ENCODE data around the gene NOPCHAP1. TPM values are rescaled to one million over a fixed set of nuclear protein-coding genes. Genes with fewer than 3 reads are reported as not detected.

Gene NOPCHAP1
- total RNA-seq, 1 experiment from 2014 or later = 37.8 TPM

DNA sequence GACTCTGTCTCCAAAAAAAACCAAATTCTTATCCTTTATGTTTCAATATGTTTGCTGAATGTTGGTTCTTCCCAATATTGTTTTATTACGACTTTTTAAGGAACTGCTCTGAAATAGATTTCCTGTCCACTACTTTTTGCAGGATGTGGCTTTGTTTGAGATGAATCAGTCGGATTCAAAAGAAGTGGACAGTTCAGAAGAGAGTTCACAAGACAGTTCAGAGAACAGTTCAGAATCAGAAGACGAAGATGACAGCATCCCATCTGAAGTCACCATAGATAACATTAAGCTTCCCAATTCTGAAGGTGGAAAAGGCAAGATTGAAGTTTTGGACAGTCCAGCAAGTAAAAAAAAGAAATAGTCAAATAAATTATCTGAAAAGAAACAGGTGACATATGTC lies 8.2 kb downstream of the NOPCHAP1 start:
- ATAC-seq (no peak), DNase-seq (no peak)
- ChIA-PET POLR2A (ENCODE audit: unreplicated experiment) (no interaction called here), CTCF (no interaction called here)
- Histone ChIP-seq H3K4me1 (ENCODE audit: insufficient read depth, low read length) (peaks cover 9% of the 10 kb centered on the region), H3K9ac (ENCODE audit: low read length) (no peak overlapping the region), H3K9me3 (ENCODE audit: low read length) (no peaks in the 10 kb centered on the region), H3K79me2 (ENCODE audit: low read length) (peaks cover 24% of the 10 kb centered on the region), H3K9me2 (replicated peaks; ENCODE audit: low read length) (no peaks in the 10 kb centered on the region), H2AFZ (ENCODE audit: low read length) (no peak overlapping the region), H3K4me2 (ENCODE audit: low read length) (no peak overlapping the region), H3K27ac (ENCODE audit: low read length) (no peak overlapping the region), H4K20me1 (ENCODE audit: low read length) (0 out of 2 replicates have a peak, but pooled peaks cover 5% of the 10 kb centered on the region), H3K36me3 (ENCODE audit: low read depth, low read length) (peaks cover 82% of the 10 kb centered on the region), H3F3A (ENCODE audit: low read length, unreplicated experiment) (no peaks in the 10 kb centered on the region), H3K27me3 (ENCODE audit: low read length) (no peaks in the 10 kb centered on the region), H3K4me3 (ENCODE audit: low read length) (no peak overlapping the region)
- TF ChIP-seq, protein P1, sequence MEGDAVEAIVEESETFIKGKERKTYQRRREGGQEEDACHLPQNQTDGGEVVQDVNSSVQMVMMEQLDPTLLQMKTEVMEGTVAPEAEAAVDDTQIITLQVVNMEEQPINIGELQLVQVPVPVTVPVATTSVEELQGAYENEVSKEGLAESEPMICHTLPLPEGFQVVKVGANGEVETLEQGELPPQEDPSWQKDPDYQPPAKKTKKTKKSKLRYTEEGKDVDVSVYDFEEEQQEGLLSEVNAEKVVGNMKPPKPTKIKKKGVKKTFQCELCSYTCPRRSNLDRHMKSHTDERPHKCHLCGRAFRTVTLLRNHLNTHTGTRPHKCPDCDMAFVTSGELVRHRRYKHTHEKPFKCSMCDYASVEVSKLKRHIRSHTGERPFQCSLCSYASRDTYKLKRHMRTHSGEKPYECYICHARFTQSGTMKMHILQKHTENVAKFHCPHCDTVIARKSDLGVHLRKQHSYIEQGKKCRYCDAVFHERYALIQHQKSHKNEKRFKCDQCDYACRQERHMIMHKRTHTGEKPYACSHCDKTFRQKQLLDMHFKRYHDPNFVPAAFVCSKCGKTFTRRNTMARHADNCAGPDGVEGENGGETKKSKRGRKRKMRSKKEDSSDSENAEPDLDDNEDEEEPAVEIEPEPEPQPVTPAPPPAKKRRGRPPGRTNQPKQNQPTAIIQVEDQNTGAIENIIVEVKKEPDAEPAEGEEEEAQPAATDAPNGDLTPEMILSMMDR (conservative IDR thresholded peaks at IDR 0.05; ENCODE audit: low read depth, low read length) = no peak
- no peak for TF ChIP-seq EZH2phosphoT487 (IDR thresholded peaks at IDR 0.05; ENCODE audit: borderline replicate concordance, low read length)
- no peak for TF ChIP-seq EZH2 (IDR thresholded peaks at IDR 0.05; ENCODE audit: low read length, unreplicated experiment)
- no TSS peak for BruUV-seq (replicated peaks)
- intact Hi-C loops (cut with micrococcal nuclease) = no loop called here

DNA sequence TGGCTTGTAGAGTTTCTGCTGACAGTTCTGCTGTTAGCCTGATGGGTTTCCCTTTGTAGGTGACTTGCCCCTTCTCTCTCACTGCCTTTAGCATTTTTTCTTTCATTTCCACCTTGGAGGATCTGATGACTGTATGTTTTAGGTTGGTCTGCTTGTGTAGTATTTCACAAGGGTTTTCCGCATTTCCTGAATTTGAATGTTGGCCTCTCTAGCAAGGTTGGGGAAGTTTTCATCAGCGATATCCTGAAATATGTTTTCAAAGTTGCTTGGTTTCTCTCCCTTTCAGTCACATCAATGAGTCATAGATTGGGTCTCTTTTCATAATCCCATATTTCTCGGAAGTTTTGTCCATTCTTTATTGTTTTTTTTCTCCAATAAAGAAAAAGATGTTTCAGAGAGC lies 11.4 kb downstream of the NOPCHAP1 start:
- no peaks in the 10 kb centered on the region for H3K79me2 ChIP-seq (ENCODE audit: low read length)
- TF ChIP-seq, protein P1 (conservative IDR thresholded peaks at IDR 0.05; ENCODE audit: low read depth, low read length) = no peak
- TF ChIP-seq EZH2 (IDR thresholded peaks at IDR 0.05; ENCODE audit: low read length, unreplicated experiment) (no peak), EZH2phosphoT487 (IDR thresholded peaks at IDR 0.05; ENCODE audit: borderline replicate concordance, low read length) (no peak)
- CTCF ChIA-PET = no interaction called here
- DNase-seq (no peak), ATAC-seq (no peak)
- H3K4me1 ChIP-seq (ENCODE audit: insufficient read depth, low read length) = no peaks in the 10 kb centered on the region
- H3K9me3 ChIP-seq (ENCODE audit: low read length) = no peaks in the 10 kb centered on the region
- H3K27me3 ChIP-seq (ENCODE audit: low read length) = no peaks in the 10 kb centered on the region
- no peak overlapping the region for H2AFZ ChIP-seq (ENCODE audit: low read length)
- no peaks in the 10 kb centered on the region for H4K20me1 ChIP-seq (ENCODE audit: low read length)
- no peak overlapping the region for H3K4me3 ChIP-seq (ENCODE audit: low read length)
- no peaks in the 10 kb centered on the region for H3K9me2 ChIP-seq (replicated peaks; ENCODE audit: low read length)
- POLR2A ChIA-PET (ENCODE audit: unreplicated experiment) = no interaction called here
- H3K4me2 ChIP-seq (ENCODE audit: low read length) = no peak overlapping the region
- peaks cover 79% of the 10 kb centered on the region for H3K36me3 ChIP-seq (ENCODE audit: low read depth, low read length)
- H3F3A ChIP-seq (ENCODE audit: low read length, unreplicated experiment) = no peaks in the 10 kb centered on the region
- no TSS peak for BruUV-seq (replicated peaks)
- no peak overlapping the region for H3K27ac ChIP-seq (ENCODE audit: low read length)
- H3K9ac ChIP-seq (ENCODE audit: low read length) = no peak overlapping the region
- intact Hi-C loops (cut with micrococcal nuclease) = no loop called here

DNA sequence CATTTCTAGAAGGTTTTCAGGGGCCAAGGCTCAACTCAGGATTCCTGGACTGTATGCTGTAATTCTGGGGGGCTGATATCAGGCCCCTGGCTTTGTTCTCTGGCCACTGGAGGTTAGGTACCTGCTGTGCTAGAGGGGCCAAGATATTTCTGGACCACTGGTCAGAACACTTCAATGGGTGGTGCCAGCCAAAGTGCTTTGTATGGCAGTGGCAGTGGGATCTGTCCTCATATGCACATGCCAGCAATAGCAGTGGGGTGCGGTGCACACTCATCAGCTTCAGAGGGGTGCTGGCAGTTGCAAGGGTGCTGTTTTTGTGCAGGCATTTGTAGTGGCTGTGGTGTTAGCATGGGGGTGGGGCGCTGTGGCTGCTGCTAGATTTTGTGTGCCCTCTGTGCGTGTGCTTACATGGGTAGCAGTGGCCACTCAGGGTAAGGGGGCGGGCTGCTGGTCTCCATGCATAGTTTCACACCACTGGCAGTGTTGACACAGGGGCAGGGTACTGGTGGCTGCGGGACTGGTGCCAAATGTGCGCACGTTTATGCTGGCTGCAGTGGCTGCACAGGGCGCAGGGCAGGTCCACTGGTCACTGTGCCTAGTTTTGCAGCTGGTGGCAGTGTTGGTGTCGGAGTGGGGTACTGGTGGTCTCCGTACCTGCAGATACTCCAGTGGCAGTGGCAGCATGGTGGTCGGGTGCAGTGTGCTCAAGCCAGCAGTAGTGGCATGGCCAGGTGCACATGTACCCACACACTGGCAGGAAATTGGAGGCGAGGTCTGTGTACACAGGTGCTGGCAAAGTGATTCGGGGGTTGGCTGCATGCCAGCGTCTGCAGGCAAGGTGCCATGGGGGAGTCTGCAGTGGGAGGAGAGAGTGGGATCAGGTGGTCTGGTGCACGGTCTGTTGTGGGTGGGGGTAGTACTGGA lies 12.6 kb downstream of the NOPCHAP1 start:
- intact Hi-C loops (cut with micrococcal nuclease) = no loop called here
- H3K4me3 ChIP-seq (ENCODE audit: low read length) = no peak overlapping the region
- no peak overlapping the region for H3K4me2 ChIP-seq (ENCODE audit: low read length)
- ChIA-PET POLR2A (ENCODE audit: unreplicated experiment) (no interaction called here), CTCF (no interaction called here)
- no peak overlapping the region for H3K27ac ChIP-seq (ENCODE audit: low read length)
- H3K9me3 ChIP-seq (ENCODE audit: low read length) = no peaks in the 10 kb centered on the region
- no peaks in the 10 kb centered on the region for H3K79me2 ChIP-seq (ENCODE audit: low read length)
- peaks cover 78% of the 10 kb centered on the region for H3K36me3 ChIP-seq (ENCODE audit: low read depth, low read length)
- no peak overlapping the region for H3K9ac ChIP-seq (ENCODE audit: low read length)
- BruUV-seq (replicated peaks) = no TSS peak
- H3F3A ChIP-seq (ENCODE audit: low read length, unreplicated experiment) = no peaks in the 10 kb centered on the region
- DNase-seq = no peak
- H3K27me3 ChIP-seq (ENCODE audit: low read length) = no peaks in the 10 kb centered on the region
- H3K9me2 ChIP-seq (replicated peaks; ENCODE audit: low read length) = no peaks in the 10 kb centered on the region
- no peak for ATAC-seq
- H3K4me1 ChIP-seq (ENCODE audit: insufficient read depth, low read length) = no peaks in the 10 kb centered on the region
- H4K20me1 ChIP-seq (ENCODE audit: low read length) = no peaks in the 10 kb centered on the region
- H2AFZ ChIP-seq (ENCODE audit: low read length) = no peak overlapping the region
- TF ChIP-seq, protein P1 (conservative IDR thresholded peaks at IDR 0.05; ENCODE audit: low read depth, low read length) = no peak
- no peak for TF ChIP-seq EZH2 (IDR thresholded peaks at IDR 0.05; ENCODE audit: low read length, unreplicated experiment)
- no peak for TF ChIP-seq EZH2phosphoT487 (IDR thresholded peaks at IDR 0.05; ENCODE audit: borderline replicate concordance, low read length)

All from PC-3 (cell line).